Ovary (tissue), 9 donors: ENCODE results near the gene NKD2. TPM values are rescaled to one million over a fixed set of nuclear protein-coding genes. Genes with fewer than 3 reads are reported as not detected.

ENCODE experiments used
- DNase-seq, 5 donors: peaks; one replicate each; pipeline ENCODE4 v3.0.0-alpha.2; 2019 to 2020
- H3K27ac ChIP-seq, 2 donors: fragments of 200-600 bp; one replicate each; pipeline versions ENCODE4 v1.5.1 to v1.8.0; 2019 to 2022
- H3K27me3 ChIP-seq: fragments of 200-600 bp; one replicate; pipeline ENCODE4 v1.8.0; 2022
- H3K36me3 ChIP-seq: fragments of 200-600 bp; sonication (generic); one replicate; pipeline ENCODE4 v1.5.1; 2019
- H3K4me1 ChIP-seq: one replicate; pipeline ENCODE4 v1.8.1; 2013; ENCODE audit warnings: mild to moderate bottlenecking, moderate library complexity; ENCODE audit not compliant: insufficient read depth
- H3K4me3 ChIP-seq: fragments of 200-600 bp; sonication (generic); one replicate; pipeline ENCODE4 v1.5.1; 2017
- H3K9me3 ChIP-seq, 2 donors: fragments of 200-600 bp in 1 of 2; sonication (generic) in 1 of 2; one replicate each; pipeline versions ENCODE4 v1.5.1 to v1.8.1; 2013 to 2019; ENCODE audit warnings: mild to moderate bottlenecking in 1 of 2, moderate library complexity in 1 of 2
- CTCF ChIP-seq, 3 donors: fragments of 450-650 bp in 2 of 3; fragments of 200-600 bp in 1 of 3; IDR thresholded peaks; one replicate each; pipeline versions ENCODE4 v1.5.1 to v1.8.0; 2016 to 2022; ENCODE audit warnings: antibody characterized with exemption in 3 of 3, mild to moderate bottlenecking in 1 of 3
- EP300 ChIP-seq: sonication (generic); formaldehyde crosslinking; IDR thresholded peaks from one replicate; pipeline ENCODE4 v1.6.1; 2017; ENCODE audit warnings: antibody characterized with exemption
- POLR2A ChIP-seq: fragments of 450-650 bp; IDR thresholded peaks from one replicate; pipeline ENCODE4 v1.6.1; 2017; ENCODE audit warnings: antibody characterized with exemption, mild to moderate bottlenecking, moderate library complexity
- WGBS, 3 donors: extraction: QIAGEN DNeasy Blood & Tissue Kit in 1 of 3; methylation state at CpG; one replicate each; pipeline versions ENCODE4 v1.1.5 to v1.1.7; 2013 to 2017; 5-methylcytosine and 5-hydroxymethylcytosine counted together
- intact Hi-C, 4 donors: fragments of 100-400 bp; cut with DNase I; formaldehyde crosslinking; loops; one replicate each; pipeline versions ENCODE4 v1.11.0 to v1.15.1; 2022 to 2023
- polyA plus RNA-seq, 2 donors: library from polyadenylated mRNA; stranded (reverse); fragments of 200-250 nt in 1 of 2; fragments of 350-450 nt in 1 of 2; fragmentation: Illumina TruSeq in 1 of 2; extraction: RNeasy Lipid Tissue Mini Kit (QIAGEN cat#74804) in 1 of 2; gene quantifications; one replicate each; pipeline ENCODE4 v1.2.3, GENCODE V29; 2013 to 2014
- total RNA-seq, 7 donors: library from RNA; depleted of rRNA in 2 of 7; stranded (reverse); fragments of >200 nt in 2 of 7; fragmentation: NEBNext Ultra II Directional in 3 of 7; extraction: Animal tissue kit (Norgen Biotek cat#: 25700) in 3 of 7; gene quantifications; one replicate each; pipeline versions ENCODE4 v1.1.0 to v1.2.4, GENCODE V29; 2016 to 2023
- donor health status: DM: no; HTN: no; CAD: no; lungs with moderate emphysema.
- donor health status: DM: no; HTN: no; CAD: no.
- donor health status: Bipolar disorder and iron deficiency.
- donor health status: DM: yes; HTN: yes; CAD: no.
- donor health status: DM: no; HTN: no; CAD: no.
- donor health status: DM: yes; HTN: yes; CAD: no.

Gene NKD2
- total and polyA plus RNA-seq, 9 donors: 0.33 to 17.2 (median 1.4) TPM; not detected in 1

GRCh38 chr5:1030801-1031271, 22.2 kb downstream of the NKD2 start:
- H3K36me3 ChIP-seq: no peaks in the 10 kb centered on the region
- TF ChIP-seq EP300 (no peak), POLR2A (no peak), CTCF (IDR thresholded peaks at IDR 0.05) (no peak)
- H3K4me3 ChIP-seq: no peak overlapping the region
- H3K9me3 ChIP-seq: no peaks in the 10 kb centered on the region
- no peaks in the 10 kb centered on the region for H3K4me1 ChIP-seq
- intact Hi-C loops: no loop called here
- 60 to 76% (median 70%) methylated on average over 9 to 10 of the region's 10 CpGs for WGBS, 3 donors
- no peaks in the 10 kb centered on the region for H3K27me3 ChIP-seq
- no peak overlapping the region for H3K27ac ChIP-seq
- peak in 1 of 5 donors; percentile 15 for DNase-seq

GRCh38 chr5:1031306-1031959, 22.8 kb downstream of the NKD2 start:
- no peaks in the 10 kb centered on the region for H3K27me3 ChIP-seq
- H3K9me3 ChIP-seq: no peaks in the 10 kb centered on the region
- DNase-seq: no peak
- H3K4me3 ChIP-seq: no peak overlapping the region
- no peak overlapping the region for H3K27ac ChIP-seq
- 90 to 95% (median 92%) methylated on average over 19 of the region's 19 CpGs for WGBS, 3 donors
- no peak for TF ChIP-seq CTCF (IDR thresholded peaks at IDR 0.05)
- TF ChIP-seq EP300: no peak
- TF ChIP-seq POLR2A: no peak
- intact Hi-C loops: no loop called here
- H3K4me1 ChIP-seq: no peaks in the 10 kb centered on the region
- H3K36me3 ChIP-seq: no peaks in the 10 kb centered on the region

GRCh38 chr5:1032011-1032410, 23.4 kb downstream of the NKD2 start:
- DNase-seq: no peak
- WGBS, 3 donors: 90 to 93% (median 91%) methylated on average over 16 of the region's 16 CpGs
- Histone ChIP-seq H3K36me3 (no peaks in the 10 kb centered on the region), H3K9me3 (no peaks in the 10 kb centered on the region), H3K27ac (no peak overlapping the region), H3K4me3 (no peak overlapping the region), H3K27me3 (no peaks in the 10 kb centered on the region), H3K4me1 (no peaks in the 10 kb centered on the region)
- intact Hi-C loops: no loop called here
- TF ChIP-seq POLR2A (no peak), EP300 (no peak), CTCF (IDR thresholded peaks at IDR 0.05) (no peak)

GRCh38 chr5:1032551-1033027, 24.0 kb downstream of the NKD2 start:
- no peaks in the 10 kb centered on the region for H3K36me3 ChIP-seq
- DNase-seq: peak in 1 of 5 donors; percentile 6
- no peak overlapping the region for H3K4me3 ChIP-seq
- no peak for TF ChIP-seq EP300
- TF ChIP-seq POLR2A: no peak
- no peak for TF ChIP-seq CTCF (IDR thresholded peaks at IDR 0.05)
- no peaks in the 10 kb centered on the region for H3K4me1 ChIP-seq
- H3K27me3 ChIP-seq: no peaks in the 10 kb centered on the region
- H3K27ac ChIP-seq: no peak overlapping the region
- intact Hi-C loops: no loop called here
- no peaks in the 10 kb centered on the region for H3K9me3 ChIP-seq
- 93 to 96% (median 94%) methylated on average over 14 of the region's 14 CpGs for WGBS, 3 donors
